Cardiac muscle cell (in vitro differentiated cells and primary cell): Measurements from ENCODE around the gene NRP2. TPM values are rescaled to one million over a fixed set of nuclear protein-coding genes. Genes with fewer than 3 reads are reported as not detected.

ENCODE experiments used
- DNase-seq, 2 donors: peaks; one replicate each; pipeline versions ENCODE4 v3.0.0 to v3.0.0-alpha.2; 2010 to 2017; ENCODE audit warnings: low read depth in 1 of 2, low spot score in 1 of 2
- H3K27ac ChIP-seq: fragments of 200-600 bp; sonication (generic); 2 replicates; pipeline ENCODE4 v1.5.1; 2016
- H3K27me3 ChIP-seq: fragments of 200-600 bp; sonication (generic); 2 replicates; pipeline ENCODE4 v1.6.0; 2016; ENCODE audit warnings: control low read depth
- H3K36me3 ChIP-seq: fragments of 200-600 bp; sonication (generic); 2 replicates; pipeline ENCODE4 v1.5.1; 2016; ENCODE audit warnings: control low read depth
- H3K4me1 ChIP-seq: fragments of 200-600 bp; sonication (generic); 2 replicates; pipeline ENCODE4 v1.8.1; 2017; ENCODE audit warnings: low read depth, mild to moderate bottlenecking, mixed run types
- H3K4me3 ChIP-seq: fragments of 200-600 bp; sonication (generic); 2 replicates; pipeline ENCODE4 v1.5.1; 2016; ENCODE audit warnings: mild to moderate bottlenecking
- H3K9me3 ChIP-seq: fragments of 200-600 bp; sonication (generic); 2 replicates; pipeline ENCODE4 v1.5.1; 2017; ENCODE audit warnings: low read depth, mild to moderate bottlenecking, control low read depth
- polyA plus RNA-seq: library from polyadenylated mRNA; unstranded; fragments of >200 nt; fragmentation: Nextera tagmentation; extraction: Ambion mirVana; gene quantifications from 2 replicates; pipeline ENCODE4 v1.2.1, GENCODE V29; 2016
- total RNA-seq: library from RNA; depleted of rRNA; stranded (reverse); fragments of >200 nt; gene quantifications from 2 replicates; pipeline ENCODE4 v1.2.3, GENCODE V29; 2016
- TF ChIP-seq, protein P1 (sequence below): IDR thresholded peaks from 2 replicates; pipeline ENCODE4 v1.5.1; 2012; ENCODE audit warnings: low read depth, mild to moderate bottlenecking, low read length

NRP2 gene
- total and polyA plus RNA-seq, 2 experiments from 2014 or later: 35.2 to 166 TPM

GRCh38 chr2:205708231-205708631 lies 25.9 kb downstream of the NRP2 start:
- H3K27ac ChIP-seq: peak overlapping the region; percentile 16
- TF ChIP-seq, protein P1, sequence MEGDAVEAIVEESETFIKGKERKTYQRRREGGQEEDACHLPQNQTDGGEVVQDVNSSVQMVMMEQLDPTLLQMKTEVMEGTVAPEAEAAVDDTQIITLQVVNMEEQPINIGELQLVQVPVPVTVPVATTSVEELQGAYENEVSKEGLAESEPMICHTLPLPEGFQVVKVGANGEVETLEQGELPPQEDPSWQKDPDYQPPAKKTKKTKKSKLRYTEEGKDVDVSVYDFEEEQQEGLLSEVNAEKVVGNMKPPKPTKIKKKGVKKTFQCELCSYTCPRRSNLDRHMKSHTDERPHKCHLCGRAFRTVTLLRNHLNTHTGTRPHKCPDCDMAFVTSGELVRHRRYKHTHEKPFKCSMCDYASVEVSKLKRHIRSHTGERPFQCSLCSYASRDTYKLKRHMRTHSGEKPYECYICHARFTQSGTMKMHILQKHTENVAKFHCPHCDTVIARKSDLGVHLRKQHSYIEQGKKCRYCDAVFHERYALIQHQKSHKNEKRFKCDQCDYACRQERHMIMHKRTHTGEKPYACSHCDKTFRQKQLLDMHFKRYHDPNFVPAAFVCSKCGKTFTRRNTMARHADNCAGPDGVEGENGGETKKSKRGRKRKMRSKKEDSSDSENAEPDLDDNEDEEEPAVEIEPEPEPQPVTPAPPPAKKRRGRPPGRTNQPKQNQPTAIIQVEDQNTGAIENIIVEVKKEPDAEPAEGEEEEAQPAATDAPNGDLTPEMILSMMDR: no peak
- H3K4me1 ChIP-seq: peaks cover 10% of the 10 kb centered on the region
- H3K4me3 ChIP-seq: no peak overlapping the region
- no peaks in the 10 kb centered on the region for H3K27me3 ChIP-seq
- DNase-seq: peak; percentile 26 to 66
- no peaks in the 10 kb centered on the region for H3K9me3 ChIP-seq
- H3K36me3 ChIP-seq: no peaks in the 10 kb centered on the region

- Histone ChIP-seq H3K4me1 (peaks cover 12% of the 10 kb centered on the region), H3K27ac (no peak overlapping the region), H3K36me3 (no peaks in the 10 kb centered on the region), H3K4me3 (no peak overlapping the region), H3K9me3 (no peaks in the 10 kb centered on the region), H3K27me3 (no peaks in the 10 kb centered on the region)
- TF ChIP-seq, protein P1: no peak
- no peak for DNase-seq
Observed at GRCh38 chr2:205709319-205709718, 27.0 kb downstream of the NRP2 start.

DNA sequence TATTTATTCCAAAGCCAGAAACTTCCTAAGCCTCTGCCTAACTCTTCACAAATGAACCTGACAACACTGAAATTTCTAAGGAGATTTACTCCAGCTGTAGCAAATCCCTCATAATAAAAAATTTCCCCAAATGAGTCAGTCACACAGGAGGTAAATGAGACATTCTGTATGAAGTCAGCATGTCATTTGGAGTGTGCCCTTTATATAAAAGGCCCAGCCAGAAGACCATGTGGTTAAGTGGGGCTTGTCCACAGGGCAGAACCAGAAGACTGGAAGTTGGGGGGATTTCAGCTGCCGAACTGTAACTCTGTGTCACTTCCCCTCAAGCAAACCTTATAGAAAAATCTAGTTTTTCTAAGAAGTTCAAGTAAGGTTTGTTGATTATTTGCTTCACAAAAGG lies 30.2 kb downstream of the NRP2 start:
- H3K9me3 ChIP-seq: no peaks in the 10 kb centered on the region
- H3K4me1 ChIP-seq: peaks cover 29% of the 10 kb centered on the region
- H3K27me3 ChIP-seq: no peaks in the 10 kb centered on the region
- H3K36me3 ChIP-seq: no peaks in the 10 kb centered on the region
- no peak overlapping the region for H3K4me3 ChIP-seq
- DNase-seq: peak in 1 of 2 donors; percentile 30
- no peak overlapping the region for H3K27ac ChIP-seq
- TF ChIP-seq, protein P1: no peak

DNA sequence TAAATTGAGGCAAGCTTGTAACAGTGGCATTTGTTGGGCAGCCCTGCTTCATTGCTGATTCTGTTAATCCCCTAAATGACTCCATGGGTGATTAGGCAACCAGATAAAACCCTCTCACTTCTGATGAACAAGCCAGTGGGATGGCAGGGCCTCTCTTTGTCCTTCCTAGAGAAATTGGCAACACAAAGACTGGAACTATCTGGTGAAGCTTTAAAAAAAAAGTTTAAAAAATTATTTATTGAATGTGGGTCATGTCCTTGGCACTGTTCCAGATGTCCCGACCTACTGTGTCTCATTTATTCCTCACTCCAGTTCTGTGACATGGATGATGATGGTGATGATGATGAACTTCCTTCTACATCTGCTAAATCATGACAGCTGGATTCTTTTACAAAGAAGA lies 30.8 kb downstream of the NRP2 start:
- H3K27me3 ChIP-seq: no peaks in the 10 kb centered on the region
- no peaks in the 10 kb centered on the region for H3K36me3 ChIP-seq
- no peak for DNase-seq
- peaks cover 26% of the 10 kb centered on the region for H3K4me1 ChIP-seq
- no peak overlapping the region for H3K27ac ChIP-seq
- H3K4me3 ChIP-seq: no peak overlapping the region
- no peaks in the 10 kb centered on the region for H3K9me3 ChIP-seq
- TF ChIP-seq, protein P1: no peak

- Histone ChIP-seq H3K4me1 (peaks cover 20% of the 10 kb centered on the region), H3K27ac (peak overlapping the region; percentile 70), H3K4me3 (no peak overlapping the region), H3K27me3 (no peaks in the 10 kb centered on the region), H3K36me3 (no peaks in the 10 kb centered on the region), H3K9me3 (no peaks in the 10 kb centered on the region)
- DNase-seq: peak in 1 of 2 donors; percentile 35
- TF ChIP-seq, protein P1: no peak
Observed at GRCh38 chr2:205714058-205714776, 31.9 kb downstream of the NRP2 start.
